ENCODE data around the gene PLS1.

The PLS1 gene

GRCh38 chr3:142638291-142638690 lies 42.1 kb downstream of the PLS1 start:
- DNase-seq (ENCODE audit: low read depth), result no peak

- DNase-seq (ENCODE audit: low read depth), result no peak
Observed at GRCh38 chr3:142641504-142641903, 45.3 kb downstream of the PLS1 start.

- DNase-seq (ENCODE audit: low read depth), result no peak
Observed at GRCh38 chr3:142642956-142643355, 46.8 kb downstream of the PLS1 start.

GRCh38 chr3:142644502-142644901 lies 48.3 kb downstream of the PLS1 start:
- no peak for DNase-seq (ENCODE audit: low read depth)

GRCh38 chr3:142645236-142645793 lies 49.1 kb downstream of the PLS1 start:
- DNase-seq (ENCODE audit: low read depth), result no peak

GRCh38 chr3:142646020-142646785 lies 50.0 kb downstream of the PLS1 start:
- no peak for DNase-seq (ENCODE audit: low read depth)

GRCh38 chr3:142647856-142648255 lies 51.7 kb downstream of the PLS1 start:
- no peak for DNase-seq (ENCODE audit: low read depth)

GRCh38 chr3:142648950-142649349 lies 52.8 kb downstream of the PLS1 start:
- DNase-seq (ENCODE audit: low read depth), result no peak

GRCh38 chr3:142650001-142650693 lies 54.0 kb downstream of the PLS1 start:
- no peak for DNase-seq (ENCODE audit: low read depth)

GRCh38 chr3:142651711-142652110 lies 55.5 kb downstream of the PLS1 start:
- DNase-seq (ENCODE audit: low read depth), result no peak

- no peak for DNase-seq (ENCODE audit: low read depth)
Observed at GRCh38 chr3:142652826-142653292, 56.7 kb downstream of the PLS1 start.

- no peak for DNase-seq (ENCODE audit: low read depth)
Observed at GRCh38 chr3:142656575-142656974, 60.4 kb downstream of the PLS1 start.

GRCh38 chr3:142657033-142657432 lies 60.8 kb downstream of the PLS1 start:
- no peak for DNase-seq (ENCODE audit: low read depth)

- DNase-seq (ENCODE audit: low read depth), result no peak
Observed at GRCh38 chr3:142660383-142660782, 64.2 kb downstream of the PLS1 start.

- no peak for DNase-seq (ENCODE audit: low read depth)
Observed at GRCh38 chr3:142660893-142661292, 64.7 kb downstream of the PLS1 start.

GRCh38 chr3:142663865-142664264 lies 67.7 kb downstream of the PLS1 start:
- no peak for DNase-seq (ENCODE audit: low read depth)

- DNase-seq (ENCODE audit: low read depth), result no peak
Observed at GRCh38 chr3:142664311-142664710, 68.1 kb downstream of the PLS1 start.

GRCh38 chr3:142664819-142665218 lies 68.6 kb downstream of the PLS1 start:
- no peak for DNase-seq (ENCODE audit: low read depth)

GRCh38 chr3:142670120-142670519 lies 73.9 kb downstream of the PLS1 start:
- no peak for DNase-seq (ENCODE audit: low read depth)

GRCh38 chr3:142676151-142676550 lies 80.0 kb downstream of the PLS1 start:
- no peak for DNase-seq (ENCODE audit: low read depth)

GRCh38 chr3:142680710-142681109 lies 84.5 kb downstream of the PLS1 start:
- no peak for DNase-seq (ENCODE audit: low read depth)

- DNase-seq (ENCODE audit: low read depth), result no peak
Observed at GRCh38 chr3:142690613-142691012, 94.4 kb downstream of the PLS1 start.

- DNase-seq (ENCODE audit: low read depth), result no peak
Observed at GRCh38 chr3:142691527-142691926, 95.3 kb downstream of the PLS1 start.
